Left ventricle myocardium inferior (tissue), 1 donor: ENCODE measurements around the gene GPR158. TPM values are rescaled to one million over a fixed set of nuclear protein-coding genes. Genes with fewer than 3 reads are reported as not detected.

ENCODE experiments used
- DNase-seq: peaks from one replicate; pipeline ENCODE4 v3.0.0-alpha.2; 2020
- H3K27ac ChIP-seq: fragments of 200-600 bp; replicated peaks from 2 replicates; pipeline ENCODE4 v1.8.0; 2021
- H3K27me3 ChIP-seq: fragments of 200-600 bp; 2 replicates; pipeline ENCODE4 v1.8.0; 2021; ENCODE audit warnings: low read depth
- H3K36me3 ChIP-seq: fragments of 200-600 bp; 2 replicates; pipeline ENCODE4 v1.8.0; 2021
- H3K4me1 ChIP-seq: fragments of 200-600 bp; 2 replicates; pipeline ENCODE4 v1.8.0; 2021
- H3K4me3 ChIP-seq: fragments of 200-600 bp; 2 replicates; pipeline ENCODE4 v1.8.0; 2021; ENCODE audit warnings: mild to moderate bottlenecking, moderate library complexity
- H3K9me3 ChIP-seq: fragments of 200-600 bp; replicated peaks from 2 replicates; pipeline ENCODE4 v1.8.0; 2021
- intact Hi-C: fragments of 100-400 bp; cut with micrococcal nuclease; formaldehyde crosslinking; loops from one replicate; pipeline ENCODE4 v1.11.0; 2022
- total RNA-seq: library from RNA; stranded (reverse); fragmentation: NEBNext Ultra II Directional; extraction: Animal tissue kit (Norgen Biotek cat#: 25700); gene quantifications from one replicate; pipeline ENCODE4 v1.2.1, GENCODE V29; 2021
- TF ChIP-seq, protein P1 (sequence below): fragments of 200-600 bp; IDR thresholded peaks from 2 replicates; pipeline ENCODE4 v1.8.0; 2021; ENCODE audit warnings: antibody characterized with exemption, mild to moderate bottlenecking, borderline replicate concordance
- donor health status: DM: no; HTN: yes; CAD: no; lungs with severe emphysema.

Gene GPR158
- total RNA-seq, 1 donor from 2014 or later, result not detected

DNA sequence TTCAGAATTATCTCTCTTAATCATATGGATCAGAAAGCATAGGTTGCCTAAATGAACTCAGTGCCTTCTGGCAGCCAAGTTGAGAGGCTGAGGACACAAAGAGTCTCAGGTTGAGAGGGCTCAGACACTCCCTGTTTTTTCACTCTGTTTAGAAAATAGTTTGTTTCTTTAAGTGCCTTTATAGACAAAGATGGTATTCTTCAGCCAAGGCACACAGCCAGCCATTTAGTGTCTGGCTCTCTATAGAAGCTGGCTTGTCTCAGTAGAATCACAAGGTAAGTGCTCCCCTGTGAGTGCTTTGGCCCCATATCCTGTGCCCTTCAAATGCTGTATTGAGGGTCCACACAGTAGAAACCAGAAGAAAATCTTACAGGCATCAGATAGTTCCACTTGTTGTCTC lies 3.6 kb downstream of the GPR158 start:
- Histone ChIP-seq H3K27me3 (peaks cover 78% of the 10 kb centered on the region), H3K4me3 (no peak overlapping the region), H3K4me1 (peaks cover 26% of the 10 kb centered on the region), H3K36me3 (no peaks in the 10 kb centered on the region), H3K27ac (no peak overlapping the region), H3K9me3 (no peaks in the 10 kb centered on the region)
- no peak for DNase-seq
- TF ChIP-seq, protein P1, sequence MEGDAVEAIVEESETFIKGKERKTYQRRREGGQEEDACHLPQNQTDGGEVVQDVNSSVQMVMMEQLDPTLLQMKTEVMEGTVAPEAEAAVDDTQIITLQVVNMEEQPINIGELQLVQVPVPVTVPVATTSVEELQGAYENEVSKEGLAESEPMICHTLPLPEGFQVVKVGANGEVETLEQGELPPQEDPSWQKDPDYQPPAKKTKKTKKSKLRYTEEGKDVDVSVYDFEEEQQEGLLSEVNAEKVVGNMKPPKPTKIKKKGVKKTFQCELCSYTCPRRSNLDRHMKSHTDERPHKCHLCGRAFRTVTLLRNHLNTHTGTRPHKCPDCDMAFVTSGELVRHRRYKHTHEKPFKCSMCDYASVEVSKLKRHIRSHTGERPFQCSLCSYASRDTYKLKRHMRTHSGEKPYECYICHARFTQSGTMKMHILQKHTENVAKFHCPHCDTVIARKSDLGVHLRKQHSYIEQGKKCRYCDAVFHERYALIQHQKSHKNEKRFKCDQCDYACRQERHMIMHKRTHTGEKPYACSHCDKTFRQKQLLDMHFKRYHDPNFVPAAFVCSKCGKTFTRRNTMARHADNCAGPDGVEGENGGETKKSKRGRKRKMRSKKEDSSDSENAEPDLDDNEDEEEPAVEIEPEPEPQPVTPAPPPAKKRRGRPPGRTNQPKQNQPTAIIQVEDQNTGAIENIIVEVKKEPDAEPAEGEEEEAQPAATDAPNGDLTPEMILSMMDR, result no peak
- intact Hi-C loops, result no loop called here

DNA sequence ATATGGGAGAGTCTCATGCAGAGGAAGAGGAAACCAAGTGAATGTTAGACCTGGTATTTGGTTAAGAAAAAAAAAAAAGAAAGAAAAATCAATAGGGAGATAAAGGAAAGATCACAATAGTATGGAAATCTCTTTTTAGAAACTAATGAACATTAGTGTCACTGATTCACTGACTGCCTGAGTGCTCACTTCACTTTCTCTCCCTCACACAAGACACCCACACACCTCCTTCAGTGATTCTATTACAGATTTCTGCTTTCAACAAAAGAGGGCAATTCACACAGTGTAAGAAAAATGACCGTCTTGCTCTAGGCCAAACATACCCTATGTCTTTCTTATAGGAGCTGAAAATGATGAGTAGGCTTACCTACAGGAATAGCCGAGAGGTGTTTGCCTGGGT lies 6.0 kb downstream of the GPR158 start:
- intact Hi-C loops, result no loop called here
- Histone ChIP-seq H3K27me3 (peaks cover 68% of the 10 kb centered on the region), H3K4me3 (no peak overlapping the region), H3K27ac (no peak overlapping the region), H3K36me3 (no peaks in the 10 kb centered on the region), H3K9me3 (no peaks in the 10 kb centered on the region), H3K4me1 (peaks cover 10% of the 10 kb centered on the region)
- TF ChIP-seq, protein P1, result no peak
- DNase-seq, result no peak

DNA sequence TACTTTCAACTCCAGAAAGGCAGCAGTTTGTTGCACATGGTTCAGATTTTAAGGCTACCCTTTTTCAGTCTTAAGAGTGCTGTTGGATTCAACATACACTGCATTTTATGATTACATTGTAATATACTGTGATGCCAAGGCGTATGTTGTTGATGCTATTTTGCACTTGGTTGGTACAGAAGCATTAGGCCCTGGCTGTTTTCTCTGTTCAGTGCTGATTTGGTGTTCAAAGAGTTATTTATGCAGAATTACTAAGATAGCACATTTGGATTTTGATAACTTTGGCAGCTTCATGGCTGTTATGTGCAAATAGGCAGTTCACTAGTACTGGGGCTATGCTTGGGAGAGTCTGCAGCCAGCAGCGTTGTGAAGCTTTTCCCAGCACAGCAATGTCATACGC lies 7.8 kb downstream of the GPR158 start:
- Histone ChIP-seq H3K4me3 (no peak overlapping the region), H3K27me3 (peaks cover 49% of the 10 kb centered on the region), H3K9me3 (no peaks in the 10 kb centered on the region), H3K4me1 (no peaks in the 10 kb centered on the region), H3K36me3 (no peaks in the 10 kb centered on the region), H3K27ac (no peak overlapping the region)
- TF ChIP-seq, protein P1, result no peak
- intact Hi-C loops, result no loop called here
- DNase-seq, result no peak

DNA sequence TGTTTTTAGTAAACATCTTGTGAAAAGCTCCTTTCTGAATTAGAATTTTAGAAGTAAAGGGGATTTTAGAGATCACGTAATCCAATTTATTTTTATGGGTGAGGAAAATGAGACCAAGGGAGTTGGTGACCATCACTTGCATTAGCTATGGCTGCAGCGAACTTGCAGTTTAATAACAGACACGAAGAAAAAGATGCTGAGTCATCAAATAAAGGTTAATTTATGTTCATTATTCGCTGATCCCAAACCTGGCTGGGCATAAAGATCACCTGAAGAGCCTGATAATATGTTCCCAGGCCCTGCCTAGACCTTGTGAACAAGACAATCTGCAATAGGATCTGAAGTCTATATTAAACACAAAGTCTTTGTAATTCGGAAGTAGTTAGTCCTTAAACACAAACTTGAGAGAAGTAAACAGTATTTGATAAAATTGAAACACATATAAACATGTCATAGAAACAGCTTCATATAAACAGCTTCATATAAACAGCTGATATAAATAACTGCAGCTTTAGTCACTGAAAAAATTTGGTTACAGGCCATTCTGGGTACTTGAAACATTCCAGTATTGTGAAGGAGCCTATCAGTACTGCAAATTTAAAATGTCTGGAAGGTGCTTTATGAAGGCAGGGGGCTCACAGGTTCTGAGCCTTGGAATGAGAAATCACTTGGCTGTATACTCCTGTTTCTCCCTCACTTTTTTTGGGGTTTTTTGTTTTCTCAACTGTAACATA lies 16.5 kb downstream of the GPR158 start:
- H3K27me3 ChIP-seq, result no peaks in the 10 kb centered on the region
- TF ChIP-seq, protein P1, result no peak
- no peaks in the 10 kb centered on the region for H3K4me1 ChIP-seq
- H3K27ac ChIP-seq, result no peak overlapping the region
- peaks cover 12% of the 10 kb centered on the region for H3K9me3 ChIP-seq
- H3K4me3 ChIP-seq, result no peak overlapping the region
- DNase-seq, result no peak
- H3K36me3 ChIP-seq, result no peaks in the 10 kb centered on the region
- intact Hi-C loops, result no loop called here

DNA sequence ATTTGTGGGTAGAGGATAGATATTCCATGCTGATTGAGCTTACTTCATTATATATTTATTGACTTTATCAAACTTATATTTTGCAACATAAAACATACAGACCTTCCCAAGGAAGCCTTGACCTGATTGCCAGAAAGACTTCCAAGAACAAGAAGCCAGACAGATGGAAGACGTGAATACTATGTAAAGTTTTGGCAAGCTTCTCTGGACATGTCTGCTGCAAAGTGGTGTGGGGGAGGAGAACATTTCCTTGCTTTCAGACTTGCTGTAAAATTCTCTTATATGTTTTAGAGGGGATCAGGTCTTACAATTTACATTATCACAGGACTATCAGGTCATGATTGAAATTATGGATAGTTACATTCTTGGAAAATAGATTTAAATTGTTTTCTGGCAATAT lies 23.4 kb downstream of the GPR158 start:
- peaks cover 4% of the 10 kb centered on the region for H3K9me3 ChIP-seq
- H3K27me3 ChIP-seq, result no peaks in the 10 kb centered on the region
- H3K36me3 ChIP-seq, result no peaks in the 10 kb centered on the region
- no peak for DNase-seq
- no peak overlapping the region for H3K27ac ChIP-seq
- no peaks in the 10 kb centered on the region for H3K4me1 ChIP-seq
- intact Hi-C loops, result no loop called here
- H3K4me3 ChIP-seq, result no peak overlapping the region
- TF ChIP-seq, protein P1, result no peak
